Astrocyte of the hippocampus (primary cell): ENCODE results near the gene THEM4.
"Not testable (repeated sequence)": the region's sequence is repeated elsewhere in the genome, so short reads cannot be mapped to it uniquely, and the experiment has no call there.

ENCODE experiments used
- DNase-seq: peaks from one replicate; pipeline ENCODE4 v3.0.0; 2011; ENCODE audit warnings: low read depth, low spot score

The THEM4 gene

DNA sequence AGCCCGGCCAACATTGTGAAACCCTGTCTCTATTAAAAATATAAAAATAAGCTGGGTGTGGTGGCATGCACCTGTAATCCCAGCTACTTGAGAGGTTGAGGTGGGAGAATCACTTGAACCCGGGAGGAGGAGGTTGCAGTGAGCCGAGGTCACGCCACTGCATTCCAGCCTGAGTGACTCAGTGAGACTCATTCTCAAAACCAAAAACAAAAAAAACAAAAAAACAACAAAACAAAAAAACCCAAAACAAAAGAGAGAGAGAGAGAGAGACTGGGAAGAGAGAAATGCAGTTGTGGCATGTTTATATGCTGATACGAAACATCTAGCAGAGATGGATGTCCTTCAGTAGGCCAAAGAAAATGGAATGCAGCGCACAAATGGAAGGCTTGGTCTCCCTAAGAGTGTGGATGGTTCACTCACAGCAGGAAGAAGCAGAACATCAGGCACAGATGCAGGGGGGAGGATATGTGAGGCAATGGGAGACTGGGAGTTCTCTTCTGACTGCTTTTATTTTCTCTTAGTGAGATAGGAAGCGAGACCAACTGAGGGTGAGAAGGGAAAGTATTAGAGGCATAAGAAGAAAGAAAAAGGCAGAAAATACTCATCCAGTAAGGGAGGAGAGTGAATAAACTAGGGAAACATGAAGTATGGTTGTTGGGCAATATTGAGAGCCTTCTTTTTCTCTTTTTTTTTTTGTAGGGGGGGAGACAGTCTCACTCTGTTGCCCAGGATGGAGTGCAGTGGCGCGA lies 16.0 kb downstream of the THEM4 start:
- no peak for DNase-seq

DNA sequence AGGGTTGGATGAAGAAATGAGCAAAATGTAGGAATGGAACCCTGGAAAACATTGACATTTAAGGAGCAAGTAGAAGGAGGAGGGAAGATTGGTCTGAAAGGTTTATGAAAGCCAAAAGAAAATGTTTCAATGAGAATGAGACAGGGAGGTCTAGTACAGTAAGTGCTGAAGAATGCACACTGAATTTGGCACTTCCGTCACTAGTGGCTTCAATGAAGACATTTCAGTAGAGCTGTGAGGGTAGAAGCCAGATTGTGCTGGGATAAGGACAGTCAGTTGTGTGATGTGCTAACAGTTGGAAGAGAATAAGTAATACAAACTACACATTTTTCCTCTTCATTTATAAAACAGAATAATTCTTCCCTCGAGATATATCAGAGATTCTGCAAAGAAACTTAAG lies 17.1 kb downstream of the THEM4 start:
- DNase-seq: peak; percentile 50

DNA sequence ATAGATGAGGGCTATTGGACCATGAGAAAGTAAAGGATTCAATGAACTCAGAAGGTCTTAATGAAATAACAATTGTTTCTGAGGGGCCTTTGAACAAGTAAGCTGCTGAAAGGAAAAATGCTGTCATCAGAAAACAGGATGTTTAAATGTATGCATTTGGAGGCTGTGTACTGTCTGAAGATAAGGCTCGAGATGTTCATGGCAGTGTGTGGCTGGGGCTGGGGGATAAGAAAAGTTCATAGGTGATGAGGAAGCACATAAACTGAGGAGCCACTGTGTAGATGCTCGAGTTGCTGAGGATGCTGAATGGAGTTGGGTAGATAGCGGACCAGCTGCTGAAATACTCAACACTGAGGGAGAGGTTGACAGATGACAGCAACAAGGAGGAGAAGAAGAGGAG lies 17.8 kb downstream of the THEM4 start:
- no peak for DNase-seq

DNA sequence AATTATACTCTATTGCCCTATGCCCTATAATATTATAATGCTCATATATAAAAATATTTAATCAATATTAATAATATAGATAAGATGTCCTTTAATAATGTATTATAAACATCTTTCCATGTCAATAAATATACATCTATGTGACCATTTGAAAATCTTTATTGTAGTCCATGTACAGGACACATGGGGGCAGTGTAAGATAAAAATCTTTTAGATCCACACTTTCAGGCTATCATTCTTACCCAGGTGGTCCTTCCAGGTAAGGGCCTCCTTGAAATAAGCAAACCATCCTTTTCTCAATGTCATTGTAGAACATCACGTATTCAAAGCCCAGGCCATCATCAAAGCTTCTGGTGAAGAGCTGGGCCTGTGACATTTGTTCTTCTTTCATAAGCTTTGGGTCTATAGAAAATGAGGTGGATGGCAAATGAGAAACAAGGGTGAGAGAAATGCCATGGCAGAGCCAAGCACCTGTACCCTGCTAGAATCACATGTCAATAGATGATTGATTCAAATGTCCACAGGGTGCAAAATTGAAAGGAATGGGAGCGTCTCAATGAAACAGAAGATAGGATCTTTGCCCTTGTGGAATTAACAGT lies 20.2 kb downstream of the THEM4 start:
- DNase-seq: no peak

DNA sequence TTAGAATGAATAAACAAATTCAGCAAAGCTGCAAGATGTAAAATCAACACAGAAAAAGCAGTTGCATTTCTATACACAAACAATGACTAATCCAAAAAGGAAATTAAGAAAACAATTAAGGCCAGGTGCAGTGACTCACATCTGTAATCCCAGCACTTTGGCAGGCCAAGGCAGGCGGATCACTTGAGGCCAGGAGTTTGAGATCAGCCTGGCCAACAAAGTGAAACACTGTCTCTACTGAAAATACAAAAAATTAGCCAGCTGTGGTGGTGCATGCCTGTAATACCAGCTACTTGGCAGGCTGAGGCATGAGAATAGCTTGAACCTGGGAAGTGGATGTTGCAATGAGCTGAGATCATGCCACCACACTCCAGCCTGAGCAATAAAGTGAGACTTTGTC lies 22.3 kb downstream of the THEM4 start:
- peak; percentile 49 for DNase-seq

DNA sequence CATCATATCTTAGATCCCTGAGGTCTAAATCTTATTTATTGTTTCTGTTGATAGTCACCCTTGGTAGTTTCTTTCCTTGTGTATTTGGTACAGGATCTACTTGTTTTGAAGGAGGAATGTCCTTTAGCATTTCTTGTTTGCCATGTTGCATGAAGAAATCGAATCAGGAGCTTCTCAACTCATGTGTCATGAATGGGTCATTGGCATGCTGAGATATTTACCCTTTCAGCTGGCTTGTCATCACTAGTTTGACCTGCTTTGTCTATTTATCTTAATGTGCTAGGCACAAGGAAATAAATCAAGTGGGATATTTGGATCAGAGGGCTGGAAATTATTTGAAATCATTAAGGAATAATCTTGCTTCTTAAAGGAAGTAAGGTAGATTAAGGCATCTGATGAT lies 23.8 kb downstream of the THEM4 start:
- DNase-seq: no peak

DNA sequence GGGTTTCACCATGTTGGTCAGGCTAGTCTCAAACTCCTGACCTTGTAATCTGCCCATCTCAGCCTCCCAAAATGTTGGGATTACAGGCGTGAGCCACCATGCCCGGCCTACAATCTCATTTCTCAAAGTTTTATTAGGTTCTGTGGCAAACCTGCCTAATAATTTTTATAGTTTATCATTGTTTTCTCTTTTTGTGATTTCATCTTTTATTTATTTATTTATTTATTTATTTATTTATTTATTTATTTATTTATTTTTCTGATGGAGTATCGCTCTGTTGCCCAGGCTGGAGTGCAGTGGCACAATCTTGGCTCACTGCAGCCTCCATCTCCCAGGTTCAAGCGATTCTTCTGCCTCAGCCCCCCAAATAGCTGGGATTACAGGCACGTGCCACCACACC lies 24.4 kb downstream of the THEM4 start:
- not testable (repeated sequence) for DNase-seq

DNA sequence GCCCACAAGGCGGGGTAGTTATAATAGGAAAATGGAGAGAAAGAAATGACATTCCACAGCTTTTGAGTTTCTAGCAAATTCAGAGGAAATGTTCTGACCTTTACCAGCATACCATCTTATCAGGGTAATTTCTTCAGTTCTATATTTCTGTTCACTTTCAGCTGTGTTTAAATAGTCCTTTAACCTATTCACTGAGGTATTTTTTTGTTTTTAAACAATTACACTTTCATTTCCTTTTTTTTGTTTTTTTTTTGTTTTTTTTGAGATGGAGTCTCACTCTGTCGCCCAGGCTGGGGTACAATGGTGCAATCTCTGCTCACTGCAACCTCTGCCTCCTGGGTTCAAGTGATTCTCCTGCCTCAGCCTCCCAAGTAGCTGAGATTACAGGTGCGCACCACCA lies 24.9 kb downstream of the THEM4 start:
- not testable (repeated sequence) for DNase-seq

DNA sequence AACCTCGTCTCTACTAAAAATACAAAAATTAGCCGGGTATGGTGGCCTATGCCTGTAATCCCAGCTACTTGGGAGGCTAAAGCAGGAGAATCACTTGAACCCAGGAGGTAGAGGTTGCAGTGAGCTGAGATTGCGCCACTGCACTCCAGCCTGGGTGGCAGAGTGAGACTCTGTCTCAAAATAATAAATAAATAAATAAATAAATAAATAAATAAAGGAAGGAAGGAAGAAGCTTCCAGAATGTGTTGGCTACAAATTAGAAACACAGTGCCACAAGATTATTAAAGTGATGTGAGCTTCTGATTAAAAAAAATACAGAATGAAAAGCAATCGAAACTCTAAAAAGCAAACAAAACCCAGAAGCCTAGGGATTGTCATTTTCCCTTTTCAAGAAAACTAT lies 25.4 kb downstream of the THEM4 start:
- not testable (repeated sequence) for DNase-seq

DNA sequence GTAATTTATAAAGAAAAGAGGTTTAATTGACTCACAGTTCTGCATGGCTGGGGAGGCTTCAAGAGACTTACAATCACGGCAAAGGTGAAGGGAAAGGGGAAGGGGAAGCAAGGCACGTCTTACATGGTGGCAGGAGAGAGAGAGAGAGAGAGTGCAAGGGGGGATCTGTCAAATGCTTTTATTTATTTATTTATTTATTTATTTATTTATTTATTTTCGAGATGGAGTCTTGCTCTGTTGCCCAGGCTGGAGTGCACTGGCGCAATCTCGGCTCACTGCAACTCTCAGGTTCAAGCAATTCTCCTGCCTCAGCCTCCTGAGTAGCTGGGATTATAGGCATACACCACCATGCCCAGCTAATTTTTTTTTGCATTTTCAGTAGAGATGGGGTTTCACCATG lies 26.4 kb downstream of the THEM4 start:
- not testable (repeated sequence) for DNase-seq

DNA sequence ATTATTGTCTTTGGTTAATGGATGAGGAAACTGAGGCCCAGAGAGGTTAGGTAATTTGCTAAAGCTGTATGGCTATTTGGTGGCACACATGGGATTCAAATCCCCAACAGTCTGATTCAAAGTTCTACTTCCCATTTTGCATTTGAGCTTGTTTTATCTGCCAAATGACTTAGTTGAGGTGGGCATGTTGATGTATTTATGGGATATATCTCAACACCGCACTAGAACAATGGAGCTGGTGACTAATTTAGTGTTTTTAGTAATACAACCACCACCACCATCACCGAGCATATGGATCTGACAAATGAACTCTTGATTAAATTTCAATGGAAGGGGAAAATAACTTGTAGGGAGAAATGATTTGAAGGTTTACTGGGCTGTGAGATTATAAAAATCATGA lies 26.8 kb downstream of the THEM4 start:
- DNase-seq: no peak

DNA sequence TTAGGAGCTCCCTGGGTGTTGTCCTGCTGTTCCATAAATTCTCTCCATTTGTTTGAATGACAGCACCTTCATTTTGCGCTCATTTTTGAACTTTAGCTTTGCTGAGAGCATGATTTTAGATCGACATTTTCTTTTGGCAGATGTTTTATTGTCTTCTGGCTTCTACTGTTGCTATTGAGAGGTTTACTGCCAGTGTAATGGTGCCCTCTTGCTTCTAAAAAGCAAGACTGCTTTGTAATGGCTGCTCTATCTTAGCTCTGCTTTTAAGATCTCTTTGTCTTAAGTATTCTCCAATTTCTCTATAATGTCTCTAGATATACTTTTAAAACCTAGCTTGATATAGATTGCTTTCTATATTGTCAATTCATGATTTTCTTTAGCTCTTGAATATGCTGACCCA lies 27.8 kb downstream of the THEM4 start:
- DNase-seq: no peak

DNA sequence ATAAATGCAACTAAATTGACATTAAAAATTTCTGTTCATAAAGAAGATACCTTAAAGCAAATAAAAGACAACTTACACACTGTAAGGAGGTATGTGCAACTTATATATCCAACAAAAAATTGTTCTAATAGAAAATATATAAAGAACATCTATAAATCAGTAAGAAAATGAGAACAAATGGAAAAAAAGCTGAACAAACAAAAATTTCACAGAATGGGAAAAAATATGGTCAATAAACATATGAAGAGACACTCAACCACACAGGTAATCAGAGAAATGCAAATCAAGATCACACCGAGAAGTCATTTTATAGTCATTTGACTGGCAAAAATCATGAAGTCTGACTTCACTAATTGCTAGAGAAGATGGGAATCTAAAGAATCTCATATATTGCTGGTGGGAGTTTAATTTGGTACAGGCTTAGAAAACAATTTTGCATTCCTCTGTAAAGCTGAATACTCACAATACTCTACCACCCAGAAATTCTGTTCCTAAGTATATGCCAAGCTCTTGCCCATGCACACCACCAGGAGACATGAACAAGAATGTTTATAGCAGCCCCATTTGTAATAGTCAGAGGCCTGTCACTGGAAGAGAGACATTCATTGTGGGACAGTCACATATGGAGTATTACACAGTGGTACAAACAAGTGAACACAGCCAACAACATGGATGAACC lies 33.8 kb downstream of the THEM4 start:
- DNase-seq: no peak

DNA sequence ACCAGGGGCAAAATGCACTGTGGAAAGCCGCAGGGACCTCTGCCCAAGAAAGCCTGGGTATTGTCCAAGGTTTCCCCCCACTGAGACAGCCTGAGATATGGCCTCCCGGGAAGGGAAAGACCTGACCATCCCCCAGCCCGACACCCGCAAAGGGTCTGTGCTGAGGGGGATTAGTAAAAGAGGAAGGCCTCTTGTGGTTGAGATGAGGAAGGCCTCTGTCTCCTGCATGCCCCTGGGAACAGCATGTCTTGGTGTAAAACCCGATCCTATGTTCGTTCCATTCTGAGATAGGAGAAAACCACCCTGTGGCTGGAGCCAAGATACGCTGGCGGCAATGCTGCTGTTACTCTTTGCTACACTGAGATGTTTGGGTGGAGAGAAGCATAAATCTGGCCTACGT lies 36.5 kb downstream of the THEM4 start:
- not testable (repeated sequence) for DNase-seq

DNA sequence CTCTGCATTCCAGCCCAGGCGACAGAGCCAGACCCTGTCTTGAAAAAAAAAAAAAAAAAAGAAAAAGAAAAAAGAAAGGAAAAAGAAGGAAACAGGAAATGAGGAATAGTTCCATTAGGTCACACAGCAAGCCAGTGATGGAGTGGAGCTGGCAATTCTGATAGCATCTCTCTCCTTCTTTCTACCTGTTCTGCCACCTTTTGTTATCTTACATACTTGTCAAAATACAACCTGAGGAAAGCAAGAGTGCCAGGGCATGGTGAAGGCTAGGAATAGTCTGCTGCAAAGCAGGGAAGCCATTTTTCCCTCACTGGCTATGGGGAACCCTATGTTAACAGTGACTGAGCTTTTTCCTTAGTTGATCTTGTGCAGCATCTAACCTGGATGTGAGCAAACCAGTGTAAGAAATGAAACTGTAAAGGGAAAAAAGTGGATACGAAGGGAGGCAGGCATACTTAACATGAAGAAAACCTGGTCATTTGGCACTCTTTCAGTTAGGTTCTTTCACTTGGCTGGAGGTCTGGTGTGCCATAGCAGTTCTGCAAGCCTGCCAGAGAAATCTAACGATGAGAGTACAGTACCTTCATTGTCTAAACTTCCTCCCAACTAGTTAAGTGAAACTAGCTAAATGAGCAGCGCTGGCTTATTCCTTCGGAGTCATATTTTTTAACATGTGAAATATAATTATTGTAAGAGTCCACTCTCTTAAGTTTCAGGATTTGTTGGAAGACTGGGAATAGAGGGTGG lies 37.9 kb downstream of the THEM4 start:
- DNase-seq: peak; percentile 54

DNA sequence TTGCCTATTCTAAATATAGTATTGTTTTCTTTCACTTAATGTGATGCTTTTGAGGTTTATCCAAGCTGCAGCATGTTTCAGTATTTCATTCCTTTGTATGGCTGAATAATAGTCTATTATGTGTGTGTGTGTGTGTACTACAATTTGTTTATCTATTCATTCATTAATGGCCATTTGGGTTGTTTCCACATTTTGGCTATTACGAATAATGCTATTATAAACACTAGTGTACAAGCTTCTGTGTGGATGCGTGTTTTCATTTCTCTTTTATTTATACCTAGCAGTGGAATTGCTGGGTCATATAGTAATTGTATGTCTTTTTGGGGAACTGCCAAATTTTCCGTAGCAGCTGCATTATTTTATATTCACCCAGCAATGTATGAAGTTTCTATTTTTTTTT lies 40.8 kb downstream of the THEM4 start:
- no peak for DNase-seq

DNA sequence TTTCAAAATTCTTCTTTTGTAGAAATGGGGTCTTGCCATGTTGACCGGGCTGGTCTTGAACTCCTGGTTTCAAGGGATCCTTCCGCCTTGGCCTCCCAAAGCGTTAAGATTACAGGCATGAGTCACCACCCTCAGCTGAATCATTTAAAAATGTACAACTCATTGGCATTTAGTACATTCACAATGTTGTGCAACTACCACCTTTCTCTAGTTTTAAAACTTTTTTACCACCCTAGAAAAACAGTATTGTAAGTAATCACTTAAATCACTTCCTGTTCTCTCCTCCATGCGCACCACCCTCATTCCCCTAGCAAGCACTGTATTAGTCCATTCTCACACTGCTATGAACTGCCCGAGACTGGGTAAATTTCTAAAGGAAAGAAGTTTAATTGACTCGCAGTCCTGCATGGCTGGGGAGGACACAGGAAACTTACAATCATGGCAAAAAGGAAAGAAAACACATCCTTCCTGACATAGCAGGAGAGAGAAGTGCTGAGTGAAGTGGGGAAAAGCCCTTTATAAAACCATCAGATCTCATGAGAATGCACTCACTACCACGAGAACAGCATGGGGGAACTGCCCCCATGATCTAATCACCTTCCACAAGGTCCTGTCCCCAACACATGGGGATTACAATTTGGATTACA lies 41.4 kb downstream of the THEM4 start:
- DNase-seq: peak; percentile 26

DNA sequence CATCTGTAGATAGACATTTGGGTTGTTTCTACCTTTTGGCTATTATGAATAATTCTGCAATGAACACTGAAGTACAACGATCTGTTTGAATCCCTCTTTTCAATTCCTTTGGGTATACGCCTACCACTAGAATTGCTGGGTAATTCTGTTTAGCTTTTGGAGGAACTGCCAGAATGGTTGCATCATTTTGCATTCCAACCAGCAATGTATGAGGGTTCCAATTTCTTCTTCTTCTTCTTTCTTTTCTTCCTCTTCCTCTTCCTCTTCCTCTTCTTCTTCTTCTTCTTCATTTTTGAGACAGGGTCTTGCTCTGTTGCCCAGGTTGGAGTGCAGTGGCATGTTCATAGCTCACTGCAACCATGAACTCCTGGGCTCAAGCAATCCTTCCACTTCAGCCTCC lies 42.0 kb downstream of the THEM4 start:
- DNase-seq: no peak

DNA sequence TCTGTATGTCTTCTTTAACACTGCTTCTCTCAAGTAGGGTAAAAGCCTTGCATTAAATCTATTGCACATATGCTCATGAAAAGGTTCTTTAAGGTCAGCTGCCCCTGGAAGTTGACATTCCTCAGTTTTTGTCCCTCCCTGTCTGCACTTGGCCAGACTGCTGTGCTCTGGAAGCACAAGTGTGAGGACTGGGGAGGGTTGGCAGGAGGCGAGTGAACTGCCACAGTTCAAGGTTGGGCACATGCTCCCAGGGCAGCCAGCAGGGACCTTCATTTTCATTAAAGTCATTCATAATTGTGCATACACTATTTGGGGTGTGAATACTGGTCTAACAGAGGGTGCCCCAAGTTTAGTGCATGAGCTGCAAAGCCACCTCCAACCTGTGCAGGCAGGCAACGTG lies 44.9 kb downstream of the THEM4 start:
- DNase-seq: no peak

DNA sequence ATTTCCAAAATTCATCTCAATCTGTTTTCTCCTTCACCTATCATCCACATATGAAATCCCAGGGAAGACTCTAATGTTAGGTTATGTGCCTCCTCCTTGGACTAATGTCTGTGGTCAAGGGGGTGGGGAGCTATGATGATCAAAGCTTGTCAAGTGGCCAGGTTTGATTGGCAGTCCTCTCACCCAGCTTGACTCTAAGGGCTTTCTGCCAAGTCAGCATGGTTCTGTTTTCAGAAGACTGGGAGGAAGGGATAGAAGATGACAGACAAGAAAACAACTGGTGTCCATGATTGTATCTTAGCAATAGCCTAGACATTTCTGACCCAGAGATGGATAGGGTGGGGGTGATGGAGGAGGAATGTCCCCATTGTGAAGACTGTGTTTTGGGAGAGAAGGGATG lies 46.7 kb downstream of the THEM4 start:
- DNase-seq: no peak

DNA sequence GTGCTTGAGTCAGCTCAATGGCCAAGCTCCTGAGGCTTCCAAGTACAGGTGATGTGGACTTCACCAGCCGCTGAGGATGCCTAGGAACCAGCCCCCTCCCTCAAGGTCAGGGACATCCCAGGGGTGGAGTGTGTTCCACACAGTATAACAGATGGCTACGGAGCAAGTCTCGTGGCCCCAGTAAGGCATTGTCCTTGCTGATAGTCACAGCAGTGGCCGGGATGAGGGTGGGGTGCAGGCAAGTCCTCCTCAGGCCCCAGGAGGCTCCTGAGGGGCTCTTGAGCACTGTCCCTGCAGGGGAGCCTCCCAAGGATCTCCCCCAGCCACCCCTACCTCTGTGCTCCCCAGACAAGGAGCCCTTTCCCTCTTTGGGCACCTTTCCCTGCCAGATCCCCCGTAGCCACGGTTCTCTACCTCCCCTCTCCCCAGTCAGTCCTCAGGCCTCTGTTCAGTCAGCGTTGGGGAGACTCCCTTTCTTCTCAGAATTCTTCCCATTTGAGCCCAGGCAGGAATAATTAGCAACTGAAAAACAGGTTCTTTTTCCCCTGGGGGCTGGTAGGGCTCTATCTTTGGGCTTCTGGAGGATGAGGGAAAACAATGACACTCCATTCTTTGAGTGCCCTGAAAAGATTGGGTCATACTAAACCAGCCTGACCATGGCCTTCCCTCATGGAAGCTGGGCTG lies 48.7 kb downstream of the THEM4 start:
- DNase-seq: no peak
